ENCODE data around the gene OR56A5.

The OR56A5 gene

DNA sequence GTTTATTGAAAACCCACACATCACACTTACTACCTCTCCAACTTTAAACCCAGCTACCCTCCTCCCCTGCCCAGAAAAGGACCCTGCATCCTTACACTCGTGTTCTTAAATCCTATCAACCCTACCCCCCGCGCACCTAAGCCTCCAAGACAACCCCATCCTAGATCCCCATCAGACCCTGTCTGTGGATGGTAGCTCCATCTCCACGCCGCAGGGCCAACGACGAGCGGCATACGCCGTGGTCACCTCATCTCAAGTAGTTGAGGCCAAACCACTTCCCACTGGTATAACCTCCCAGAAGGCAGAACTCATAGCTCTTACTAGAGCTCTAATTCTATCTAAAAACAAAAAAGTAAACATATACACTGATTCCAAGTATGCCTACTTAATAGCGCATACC is 35.6 kb downstream of the OR56A5 start:
- DNase-seq (ENCODE audit: low read depth) = no peak

DNA sequence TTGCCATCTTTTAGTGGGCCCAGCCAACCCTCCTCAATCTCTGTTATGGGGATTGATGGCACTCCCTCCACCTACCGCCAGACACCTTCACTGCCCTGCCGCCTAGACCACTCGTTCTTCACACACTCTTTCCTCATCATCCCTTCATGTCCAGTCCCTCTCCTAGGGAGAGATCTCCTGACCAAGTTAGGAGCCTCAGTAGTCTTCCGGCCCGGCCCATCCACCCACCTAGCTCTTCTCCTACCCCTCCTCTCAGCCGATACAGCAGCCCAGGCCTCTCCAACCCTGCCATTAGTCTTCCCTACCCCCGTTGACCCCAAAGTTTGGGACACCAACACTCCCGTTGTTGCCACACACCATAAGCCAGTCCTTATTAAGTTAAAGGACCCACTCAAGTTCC is 37.2 kb downstream of the OR56A5 start:
- DNase-seq (ENCODE audit: low read depth) = no peak

DNA sequence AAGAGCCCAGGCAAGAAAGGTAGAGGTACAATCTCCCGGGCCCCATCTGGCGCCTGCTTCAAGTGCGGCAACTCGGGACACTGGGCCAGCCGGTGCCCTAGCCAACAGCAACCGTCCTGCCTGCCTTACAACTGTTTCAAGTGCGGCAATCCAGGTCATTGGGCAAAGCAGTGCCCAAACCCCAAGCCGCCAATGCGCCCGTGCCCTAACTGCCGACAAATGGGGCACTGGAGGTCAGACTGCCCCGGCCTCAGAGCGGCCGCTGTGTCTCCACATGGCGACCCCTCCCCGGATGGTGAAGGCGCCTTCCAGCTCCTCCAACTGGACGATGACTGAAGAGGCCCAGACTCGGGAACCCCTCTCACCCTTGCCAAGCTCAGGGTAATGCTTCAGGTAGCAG is 37.7 kb downstream of the OR56A5 start:
- DNase-seq (ENCODE audit: low read depth) = no peak

DNA sequence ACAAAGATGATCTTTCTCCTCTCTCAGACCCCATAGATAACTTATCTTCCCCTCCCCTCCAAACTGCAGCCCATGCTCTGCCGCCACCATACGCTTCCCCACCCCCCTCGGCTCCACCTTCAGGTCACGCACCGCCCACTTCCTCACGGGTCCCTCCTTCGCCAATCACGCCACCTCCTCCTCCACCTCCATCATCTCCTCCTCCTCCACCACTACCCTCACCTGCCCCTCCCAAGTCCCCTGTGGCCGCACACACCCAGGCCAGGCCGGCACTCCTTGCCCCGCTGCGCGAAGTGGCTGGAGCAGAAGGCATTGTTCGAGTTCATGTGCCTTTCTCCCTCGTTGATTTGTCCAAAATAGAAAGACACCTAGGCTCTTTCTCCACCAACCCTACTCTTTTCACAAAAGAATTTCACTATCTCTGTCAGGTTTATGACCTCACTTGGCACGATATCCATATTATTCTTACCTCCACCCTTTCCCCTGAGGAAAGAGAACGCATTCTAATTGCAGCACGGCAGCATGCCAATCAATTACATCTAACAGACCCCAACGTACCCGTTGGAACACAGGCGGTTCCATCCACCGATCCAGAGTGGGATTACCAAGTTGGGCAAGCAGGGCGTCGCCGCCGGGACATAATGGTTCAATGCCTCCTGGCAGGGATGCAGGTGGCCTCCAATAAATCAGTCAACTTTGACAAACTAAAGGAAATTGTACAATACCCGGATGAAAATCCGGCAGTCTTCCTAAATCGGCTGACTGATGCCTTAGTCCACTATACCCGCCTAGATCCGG is 38.5 kb downstream of the OR56A5 start:
- no peak for DNase-seq (ENCODE audit: low read depth)

DNA sequence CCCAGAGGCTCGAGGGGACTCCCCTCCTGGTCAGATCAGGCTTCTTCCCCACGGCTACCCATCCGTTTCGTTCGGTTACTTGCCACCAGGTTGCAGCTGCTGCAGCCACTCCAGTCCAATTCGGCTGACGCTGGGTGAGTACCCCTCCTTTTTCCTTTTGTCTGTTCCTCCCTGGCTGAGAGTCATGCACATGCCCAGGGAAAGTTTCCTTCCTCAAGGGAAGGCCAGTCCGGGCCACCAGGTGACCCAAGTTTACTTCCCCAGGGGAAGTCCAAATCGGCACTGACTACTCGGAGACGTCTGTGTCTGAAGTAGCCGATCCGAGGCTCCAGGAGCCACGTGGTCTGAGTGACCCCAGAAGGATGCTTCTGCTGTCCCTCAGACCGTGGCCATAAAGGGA is 39.5 kb downstream of the OR56A5 start:
- no peak for DNase-seq (ENCODE audit: low read depth)

DNA sequence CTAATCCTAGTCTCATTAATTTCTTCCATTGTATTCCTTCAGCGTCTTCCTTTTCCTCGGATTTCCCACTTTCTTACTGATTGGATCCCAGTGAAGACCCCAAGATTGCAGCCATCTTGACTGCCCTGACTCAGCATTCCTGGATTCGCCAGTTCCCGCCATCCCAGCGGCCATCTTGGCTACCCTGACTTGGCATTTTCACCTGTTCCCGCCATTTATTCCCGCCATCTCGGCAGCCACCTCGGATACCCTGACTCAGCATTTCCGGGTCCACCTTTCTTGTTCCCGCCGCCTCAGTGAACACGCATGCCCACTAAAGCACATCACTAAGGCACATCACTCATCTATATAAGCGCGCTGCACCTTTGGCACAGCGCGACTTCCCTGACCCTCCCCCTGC is 40.0 kb downstream of the OR56A5 start:
- no peak for DNase-seq (ENCODE audit: low read depth)

DNA sequence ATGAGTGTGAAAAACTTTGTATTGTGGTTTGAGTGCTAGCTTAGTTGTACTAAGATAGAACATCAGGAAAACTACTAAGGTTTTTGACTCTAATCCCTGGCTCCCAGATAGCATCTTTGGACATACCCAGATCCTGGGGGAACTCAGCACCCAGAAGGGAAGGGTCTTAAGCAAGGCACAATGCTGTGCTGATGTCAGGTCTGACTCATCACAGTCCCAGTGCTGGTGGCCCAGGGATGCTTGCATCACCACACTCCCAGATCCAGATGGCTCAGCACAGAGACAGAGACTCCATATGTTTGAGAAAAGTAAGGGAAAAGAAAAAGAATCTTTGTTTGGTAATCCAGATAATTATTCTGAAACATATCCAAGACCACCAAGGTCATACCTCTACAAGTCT is 44.5 kb downstream of the OR56A5 start:
- DNase-seq (ENCODE audit: low read depth) = no peak

DNA sequence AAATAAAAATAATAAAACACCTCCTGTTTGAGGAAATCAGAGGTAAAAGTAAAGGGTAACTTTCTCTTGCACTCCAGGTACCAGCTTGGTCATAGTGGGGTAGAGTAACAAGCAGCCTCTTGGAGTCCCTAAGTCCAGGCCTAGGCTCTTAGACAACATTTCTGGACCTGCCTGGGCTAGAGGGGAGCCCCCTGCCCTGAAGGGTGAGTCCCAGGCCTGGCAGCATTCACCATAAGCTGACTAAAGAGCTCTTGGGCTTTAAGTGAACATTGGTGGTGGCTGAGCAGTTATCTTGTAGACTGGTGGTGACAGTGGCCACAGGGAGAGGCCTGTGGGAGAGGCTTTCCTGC is 44.9 kb downstream of the OR56A5 start:
- DNase-seq (ENCODE audit: low read depth) = no peak

DNA sequence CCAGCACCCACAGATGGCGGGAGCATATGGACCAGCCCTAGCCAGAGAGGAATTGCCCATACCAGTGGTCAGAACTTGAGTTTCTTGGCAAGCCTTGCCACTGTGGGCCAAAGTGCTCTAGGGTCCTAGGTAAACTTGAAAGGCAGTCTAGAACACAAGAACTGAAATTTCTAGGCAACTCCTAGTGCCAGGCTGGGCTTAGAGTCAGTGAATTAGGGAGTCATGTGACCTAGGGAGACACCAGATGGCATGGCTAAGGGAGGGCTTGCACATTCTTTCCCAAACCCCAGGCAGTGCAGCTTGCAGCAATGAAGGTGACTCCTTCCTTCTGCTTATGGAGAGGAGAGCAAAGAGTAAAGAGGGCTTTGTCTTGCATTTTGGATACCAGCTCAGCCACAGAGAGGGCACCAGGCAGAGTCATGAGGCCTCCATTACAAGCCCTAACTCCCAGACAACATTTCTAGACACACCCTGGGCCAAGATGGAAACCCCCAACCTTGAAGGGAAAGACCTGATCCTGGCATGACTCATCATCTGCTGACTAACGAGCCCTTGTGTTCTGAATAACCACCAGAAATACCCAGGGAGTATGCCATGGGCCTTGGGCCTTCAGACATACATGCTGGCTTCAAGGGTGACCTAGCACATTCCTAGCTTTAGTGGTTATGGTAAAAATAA is 45.4 kb downstream of the OR56A5 start:
- DNase-seq (ENCODE audit: low read depth) = no peak

Measured in T-helper 22 cell (primary cell).